Panc1 (cell line): ENCODE measurements around the gene FADS2. TPM values are rescaled to one million over a fixed set of nuclear protein-coding genes. Genes with fewer than 3 reads are reported as not detected.

Experiments
- ATAC-seq: fragments of 200-7000 bp; cut with Tn5 transposase; 2 replicates; pipeline ENCODE4 v1.9.1; 2020; ENCODE audit warnings: mild to moderate bottlenecking, moderate library complexity
- BruUV-seq: library from RNA; stranded (reverse); fragments of 400-500 nt; replicated peaks from 2 replicates; lab custom pipeline; 2021; lab: Mats Ljungman, UMichigan
- CTCF ChIA-PET: fragments of 300-600 bp; sonication (Branson Sonifier 250); formaldehyde crosslinking; loops from one replicate; lab custom pipeline; 2022; ENCODE audit warnings: antibody characterized with exemption; lab: Charles Lee
- POLR2A ChIA-PET: fragments of 300-600 bp; sonication (Branson Sonifier 250); formaldehyde crosslinking; loops from one replicate; lab custom pipeline; 2022; ENCODE audit warnings: antibody characterized with exemption; lab: Charles Lee
- DNase-seq: peaks from one replicate; pipeline ENCODE4 v3.0.0-alpha.2; 2010; ENCODE audit warnings: low read depth, low spot score
- H3K27ac ChIP-seq: 2 replicates; pipeline ENCODE4 v1.5.1; 2011; ENCODE audit warnings: mild to moderate bottlenecking, low read length, inconsistent platforms
- H3K27me3 ChIP-seq: fragments of 200-500 bp; sonication (Bioruptor generic); 2 replicates; pipeline ENCODE4 v1.6.0; 2014; ENCODE audit warnings: low read length, inconsistent platforms; ENCODE audit not compliant: control insufficient read depth, insufficient read depth
- H3K36me3 ChIP-seq: fragments of 200-500 bp; sonication (Bioruptor generic); 2 replicates; pipeline ENCODE4 v1.5.1; 2014; ENCODE audit warnings: inconsistent platforms, mild to moderate bottlenecking, low read length, moderate library complexity; ENCODE audit not compliant: control insufficient read depth, insufficient read depth
- H3K4me1 ChIP-seq: 2 replicates; pipeline ENCODE4 v1.5.1; 2011; ENCODE audit warnings: inconsistent platforms, mild to moderate bottlenecking, low read length, moderate library complexity; ENCODE audit not compliant: control insufficient read depth, insufficient read depth
- H3K4me3 ChIP-seq, 2 experiments: 2 replicates each; pipeline ENCODE4 v1.5.1; 2011 to 2012; ENCODE audit warnings: low read depth in 2 of 2, low read length in 2 of 2, mild to moderate bottlenecking in 2 of 2, inconsistent platforms in 1 of 2, moderate library complexity in 1 of 2
- H3K9me3 ChIP-seq: fragments of 200-500 bp; sonication (Bioruptor generic); 2 replicates; pipeline ENCODE4 v1.5.1; 2014; ENCODE audit warnings: low read depth, mild to moderate bottlenecking, inconsistent platforms, low read length, moderate library complexity; ENCODE audit not compliant: control insufficient read depth, insufficient read depth
- POLR2AphosphoS5 ChIP-seq: IDR thresholded peaks from 2 replicates; pipeline ENCODE4 v1.6.1; 2012; ENCODE audit warnings: mild to moderate bottlenecking, low read depth, low read length, moderate library complexity
- SIN3A ChIP-seq: IDR thresholded peaks from 2 replicates; pipeline ENCODE4 v1.6.1; 2012; ENCODE audit warnings: low read depth, mild to moderate bottlenecking, low read length, moderate library complexity, borderline replicate concordance; ENCODE audit not compliant: insufficient read depth
- TCF7L2 ChIP-seq: IDR thresholded peaks from 2 replicates; pipeline ENCODE4 v1.6.1; 2011; ENCODE audit warnings: mild to moderate bottlenecking, low read depth, low read length, inconsistent platforms
- in situ Hi-C: cut with HindIII; loops from 2 replicates; pipeline ENCODE4 v1.10.0; 2016; ENCODE audit warnings: low sequenced_read_pairs, low pct_unique_long_range_greater_than_20kb
- intact Hi-C: fragments of 100-400 bp; cut with micrococcal nuclease; formaldehyde crosslinking; loops from one replicate; pipeline ENCODE4 v1.10.0; 2022; ENCODE audit not compliant: unreplicated experiment
- total RNA-seq: library from RNA; stranded (reverse); gene quantifications from one replicate; pipeline ENCODE4 v1.2.1, GENCODE V29; 2021; ENCODE audit not compliant: unreplicated experiment
- TF ChIP-seq, protein P1 (sequence below): fragments of 450-650 bp; IDR thresholded peaks from 2 replicates; pipeline ENCODE4 v1.5.1; 2017; ENCODE audit warnings: mild to moderate bottlenecking
- TF ChIP-seq, protein P2 (sequence below), 2 experiments: IDR thresholded peaks; 2 replicates each; pipeline ENCODE4 v1.6.1; 2011 to 2012; ENCODE audit warnings: low read depth in 2 of 2, control low read depth in 1 of 2, low read length in 1 of 2, mild to moderate bottlenecking in 1 of 2, moderate library complexity in 1 of 2; ENCODE audit not compliant: insufficient read depth in 1 of 2

Gene FADS2
- total RNA-seq, 1 experiment from 2014 or later, result 679 TPM

GRCh38 chr11:61891331-61892084, 63.4 kb downstream of the FADS2 start, which contains the start of gene FADS3:
Gene FADS3, minus strand, starts transcription at chr11:61891545. Its CDS starts 164 bp downstream, at chr11:61891381.
- CTCF ChIA-PET, result no interaction called here
- TF ChIP-seq TCF7L2 (no peak), SIN3A (no peak)
- TF ChIP-seq, protein P1, sequence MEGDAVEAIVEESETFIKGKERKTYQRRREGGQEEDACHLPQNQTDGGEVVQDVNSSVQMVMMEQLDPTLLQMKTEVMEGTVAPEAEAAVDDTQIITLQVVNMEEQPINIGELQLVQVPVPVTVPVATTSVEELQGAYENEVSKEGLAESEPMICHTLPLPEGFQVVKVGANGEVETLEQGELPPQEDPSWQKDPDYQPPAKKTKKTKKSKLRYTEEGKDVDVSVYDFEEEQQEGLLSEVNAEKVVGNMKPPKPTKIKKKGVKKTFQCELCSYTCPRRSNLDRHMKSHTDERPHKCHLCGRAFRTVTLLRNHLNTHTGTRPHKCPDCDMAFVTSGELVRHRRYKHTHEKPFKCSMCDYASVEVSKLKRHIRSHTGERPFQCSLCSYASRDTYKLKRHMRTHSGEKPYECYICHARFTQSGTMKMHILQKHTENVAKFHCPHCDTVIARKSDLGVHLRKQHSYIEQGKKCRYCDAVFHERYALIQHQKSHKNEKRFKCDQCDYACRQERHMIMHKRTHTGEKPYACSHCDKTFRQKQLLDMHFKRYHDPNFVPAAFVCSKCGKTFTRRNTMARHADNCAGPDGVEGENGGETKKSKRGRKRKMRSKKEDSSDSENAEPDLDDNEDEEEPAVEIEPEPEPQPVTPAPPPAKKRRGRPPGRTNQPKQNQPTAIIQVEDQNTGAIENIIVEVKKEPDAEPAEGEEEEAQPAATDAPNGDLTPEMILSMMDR, result no peak
- TF ChIP-seq, protein P2, sequence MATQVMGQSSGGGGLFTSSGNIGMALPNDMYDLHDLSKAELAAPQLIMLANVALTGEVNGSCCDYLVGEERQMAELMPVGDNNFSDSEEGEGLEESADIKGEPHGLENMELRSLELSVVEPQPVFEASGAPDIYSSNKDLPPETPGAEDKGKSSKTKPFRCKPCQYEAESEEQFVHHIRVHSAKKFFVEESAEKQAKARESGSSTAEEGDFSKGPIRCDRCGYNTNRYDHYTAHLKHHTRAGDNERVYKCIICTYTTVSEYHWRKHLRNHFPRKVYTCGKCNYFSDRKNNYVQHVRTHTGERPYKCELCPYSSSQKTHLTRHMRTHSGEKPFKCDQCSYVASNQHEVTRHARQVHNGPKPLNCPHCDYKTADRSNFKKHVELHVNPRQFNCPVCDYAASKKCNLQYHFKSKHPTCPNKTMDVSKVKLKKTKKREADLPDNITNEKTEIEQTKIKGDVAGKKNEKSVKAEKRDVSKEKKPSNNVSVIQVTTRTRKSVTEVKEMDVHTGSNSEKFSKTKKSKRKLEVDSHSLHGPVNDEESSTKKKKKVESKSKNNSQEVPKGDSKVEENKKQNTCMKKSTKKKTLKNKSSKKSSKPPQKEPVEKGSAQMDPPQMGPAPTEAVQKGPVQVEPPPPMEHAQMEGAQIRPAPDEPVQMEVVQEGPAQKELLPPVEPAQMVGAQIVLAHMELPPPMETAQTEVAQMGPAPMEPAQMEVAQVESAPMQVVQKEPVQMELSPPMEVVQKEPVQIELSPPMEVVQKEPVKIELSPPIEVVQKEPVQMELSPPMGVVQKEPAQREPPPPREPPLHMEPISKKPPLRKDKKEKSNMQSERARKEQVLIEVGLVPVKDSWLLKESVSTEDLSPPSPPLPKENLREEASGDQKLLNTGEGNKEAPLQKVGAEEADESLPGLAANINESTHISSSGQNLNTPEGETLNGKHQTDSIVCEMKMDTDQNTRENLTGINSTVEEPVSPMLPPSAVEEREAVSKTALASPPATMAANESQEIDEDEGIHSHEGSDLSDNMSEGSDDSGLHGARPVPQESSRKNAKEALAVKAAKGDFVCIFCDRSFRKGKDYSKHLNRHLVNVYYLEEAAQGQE (IDR thresholded peaks at IDR 0.05; ENCODE audit: insufficient read depth in 1 of 2, low read depth in 2 of 2, low read length in 1 of 2), result no peak
- POLR2A ChIA-PET, result interaction anchor here (0.5 kb wide), 1 partner anchor 99 kb away, joined by 4 read pairs; the partner anchor contains the start of genes FEN1 and TMEM258
- Histone ChIP-seq H3K36me3 (no peaks in the 10 kb centered on the region), H3K27me3 (no peaks in the 10 kb centered on the region), H3K27ac (peak within 1 kb of the TSS; percentile 44; the same call in 1 of the 2 replicates), H3K4me1 (peaks cover 8% of the 10 kb centered on the region), H3K4me3 (peak within 1 kb of the TSS; percentile 63 to 73), H3K9me3 (no peaks in the 10 kb centered on the region)
- in situ Hi-C loops, result no loop called here
- ATAC-seq (peak; percentile 93), DNase-seq (no peak)
- no TSS peak for BruUV-seq
- intact Hi-C loops, result no loop called here

GRCh38 chr11:61892085-61892370, 63.9 kb downstream of the FADS2 start:
- no TSS peak for BruUV-seq
- intact Hi-C loops, result no loop called here
- Histone ChIP-seq H3K9me3 (no peaks in the 10 kb centered on the region), H3K4me1 (peaks cover 8% of the 10 kb centered on the region), H3K27ac (no peak overlapping the region), H3K4me3 (peak overlapping the region; percentile 58 to 73), H3K27me3 (no peaks in the 10 kb centered on the region), H3K36me3 (no peaks in the 10 kb centered on the region)
- in situ Hi-C loops, result no loop called here
- TF ChIP-seq SIN3A (no peak), TCF7L2 (no peak), POLR2AphosphoS5 (no peak)
- TF ChIP-seq, protein P2 (IDR thresholded peaks at IDR 0.05; ENCODE audit: insufficient read depth in 1 of 2, low read depth in 2 of 2, low read length in 1 of 2), result no peak
- TF ChIP-seq, protein P1, result no peak; the same call in 1 of the 2 replicates
- ChIA-PET POLR2A (no interaction called here), CTCF (interaction anchor here (0.5 kb wide), 1 partner anchor 22 kb away, joined by 3 read pairs; no protein-coding TSS in a partner anchor)
- DNase-seq, result no peak
- peak; percentile 32 for ATAC-seq
